Epidermal melanocyte (primary cell): ENCODE data around the gene SYCP2.

Experiments used
- DNase-seq: peaks from one replicate; pipeline ENCODE4 v3.0.0; 2011; ENCODE audit warnings: low spot score; ENCODE audit not compliant: insufficient read length

Gene SYCP2

DNA sequence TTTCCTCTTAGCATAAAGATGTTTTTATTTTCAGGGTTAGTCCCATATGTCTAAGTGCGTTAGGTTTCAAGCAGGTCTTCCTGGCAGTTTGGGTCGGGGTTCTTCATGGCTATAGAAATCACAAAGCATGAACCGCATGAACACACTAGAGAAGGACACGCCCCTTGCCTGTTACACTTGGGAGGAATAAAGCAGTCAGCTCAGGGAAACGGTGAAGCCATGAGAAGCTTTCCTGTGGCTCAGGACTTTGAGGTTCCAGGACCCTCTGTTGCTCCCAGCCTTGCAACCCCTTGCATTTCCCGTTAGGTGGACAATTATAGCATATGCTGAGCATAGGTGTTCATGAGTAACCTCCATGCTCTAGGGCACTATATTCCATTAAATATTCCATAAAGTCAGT lies 96.7 kb downstream of the SYCP2 start:
- no peak for DNase-seq

DNA sequence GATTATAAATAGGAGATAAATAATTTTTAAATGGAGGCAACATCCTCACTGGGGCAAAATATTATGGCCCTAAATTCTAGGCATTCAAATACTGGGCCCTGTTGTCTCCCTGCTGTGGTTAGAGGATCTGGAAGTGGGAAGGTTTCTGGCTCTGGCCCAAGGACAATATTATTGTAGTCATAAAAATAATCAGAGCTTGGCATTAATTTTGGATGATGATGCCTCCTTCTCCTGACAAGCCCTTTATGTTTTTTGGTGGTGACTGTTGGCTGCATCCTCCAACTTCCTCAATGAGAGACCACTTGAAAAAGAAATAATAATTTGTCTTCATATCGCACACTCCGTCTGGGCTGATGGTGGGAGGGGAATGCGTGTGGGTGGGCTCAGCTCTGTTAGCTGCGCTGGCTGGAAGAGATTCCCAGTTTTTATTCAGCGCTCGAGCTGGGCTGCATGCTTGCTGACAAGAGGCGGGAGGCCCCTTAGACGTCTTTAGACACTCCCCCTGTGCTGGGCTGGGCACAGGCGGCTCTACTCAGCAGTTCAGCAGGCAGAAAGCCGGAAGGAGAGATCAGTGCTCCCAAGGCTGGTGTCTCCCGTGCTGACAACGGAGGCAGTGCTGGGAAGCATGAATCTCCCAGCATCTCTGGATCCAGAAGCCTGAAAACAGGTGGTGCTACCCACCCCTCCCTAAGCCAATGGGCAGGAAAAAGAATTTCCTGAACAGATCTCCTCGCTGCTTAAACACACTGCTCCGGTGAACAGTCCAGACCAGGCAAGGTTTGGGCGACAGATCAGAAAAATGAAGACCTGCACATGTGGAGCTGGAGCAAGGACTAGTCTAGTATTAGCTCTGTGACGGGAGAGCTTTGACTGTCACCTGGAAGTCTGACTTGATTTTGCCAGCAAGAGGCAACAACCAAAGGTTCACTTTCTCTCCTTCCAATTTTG lies 97.7 kb downstream of the SYCP2 start:
- DNase-seq: peak; percentile 36

DNA sequence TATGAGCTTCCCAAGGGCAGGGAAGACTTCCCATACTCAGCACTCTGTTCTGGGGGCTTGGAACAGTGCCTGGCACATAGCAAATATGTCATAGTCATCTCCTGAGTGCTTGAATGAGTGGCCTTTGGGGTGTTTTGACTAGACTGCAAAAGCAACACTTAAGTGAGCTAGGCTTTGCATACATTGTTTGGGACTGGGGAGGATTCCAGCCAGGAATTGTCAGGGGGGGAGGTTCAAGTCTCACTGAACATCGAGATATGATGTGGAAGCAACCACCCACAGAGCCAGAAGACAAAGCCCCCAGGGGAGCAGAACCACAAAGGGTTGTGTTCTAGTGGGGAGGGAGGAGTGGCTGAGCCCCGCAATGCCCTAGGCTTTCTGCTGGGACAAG lies 98.4 kb downstream of the SYCP2 start:
- no peak for DNase-seq

DNA sequence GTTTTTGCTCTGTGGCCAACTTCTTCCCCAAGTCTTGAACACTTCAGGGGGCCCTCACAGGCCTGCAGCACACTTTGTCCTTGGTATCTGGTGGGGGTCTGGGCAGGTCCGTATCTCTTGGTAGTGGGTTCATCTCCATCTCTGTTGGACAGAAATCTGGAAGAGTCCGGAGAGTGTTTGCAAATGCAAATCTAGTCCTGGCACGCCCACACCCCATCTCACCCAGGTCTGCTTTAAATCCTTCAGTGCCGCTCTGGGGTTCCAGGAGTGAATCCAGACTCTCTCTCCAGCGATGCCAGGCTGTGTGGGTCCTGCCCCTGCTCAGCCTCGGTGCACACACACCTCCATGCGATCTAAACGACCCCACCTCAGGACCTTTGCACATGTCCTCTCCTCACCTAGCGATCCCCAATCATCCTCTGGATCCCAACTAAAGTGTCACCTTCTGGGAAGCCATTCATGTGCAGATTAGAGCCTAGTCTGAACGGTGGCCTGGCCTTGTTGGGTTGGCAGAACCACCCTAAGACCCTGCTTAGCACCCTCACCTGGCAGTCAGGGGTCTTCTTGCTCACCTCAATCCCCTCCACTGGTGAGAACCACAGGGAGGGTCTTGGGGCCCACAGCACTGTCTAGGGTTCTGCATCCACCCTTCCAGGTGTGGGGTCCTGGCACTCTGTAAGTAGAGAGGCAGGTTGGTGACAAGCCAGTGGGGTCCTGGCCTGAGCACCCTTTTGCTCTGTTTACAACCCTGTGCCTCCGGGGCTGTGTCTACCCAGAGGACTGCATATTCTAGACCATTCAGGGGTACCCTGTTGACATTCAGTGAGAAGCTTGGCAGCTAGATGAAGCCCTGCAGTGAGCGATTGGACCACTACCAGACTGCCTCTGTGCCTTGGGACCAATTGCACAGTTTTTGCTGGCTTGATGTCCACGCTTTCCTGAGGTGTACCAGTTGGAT lies 100.8 kb downstream of the SYCP2 start:
- DNase-seq: no peak

DNA sequence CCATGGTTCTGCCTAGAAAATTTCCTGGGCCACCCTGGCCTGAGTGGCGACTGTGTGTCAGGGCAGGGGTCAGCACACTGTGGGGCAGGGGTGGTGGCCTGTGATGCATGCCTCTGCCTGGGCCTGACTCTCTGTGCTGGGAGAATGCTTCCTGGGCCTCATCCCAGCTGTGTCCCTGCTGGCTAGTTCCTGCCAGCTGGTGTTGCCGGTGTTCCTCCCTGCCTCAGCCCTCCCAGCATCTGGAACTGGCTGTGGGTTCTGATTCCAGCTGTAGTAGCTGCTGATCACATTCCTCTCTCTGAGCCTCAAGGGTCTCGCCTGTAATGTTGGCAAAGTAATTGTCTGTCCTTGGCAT lies 101.5 kb downstream of the SYCP2 start:
- DNase-seq: no peak

DNA sequence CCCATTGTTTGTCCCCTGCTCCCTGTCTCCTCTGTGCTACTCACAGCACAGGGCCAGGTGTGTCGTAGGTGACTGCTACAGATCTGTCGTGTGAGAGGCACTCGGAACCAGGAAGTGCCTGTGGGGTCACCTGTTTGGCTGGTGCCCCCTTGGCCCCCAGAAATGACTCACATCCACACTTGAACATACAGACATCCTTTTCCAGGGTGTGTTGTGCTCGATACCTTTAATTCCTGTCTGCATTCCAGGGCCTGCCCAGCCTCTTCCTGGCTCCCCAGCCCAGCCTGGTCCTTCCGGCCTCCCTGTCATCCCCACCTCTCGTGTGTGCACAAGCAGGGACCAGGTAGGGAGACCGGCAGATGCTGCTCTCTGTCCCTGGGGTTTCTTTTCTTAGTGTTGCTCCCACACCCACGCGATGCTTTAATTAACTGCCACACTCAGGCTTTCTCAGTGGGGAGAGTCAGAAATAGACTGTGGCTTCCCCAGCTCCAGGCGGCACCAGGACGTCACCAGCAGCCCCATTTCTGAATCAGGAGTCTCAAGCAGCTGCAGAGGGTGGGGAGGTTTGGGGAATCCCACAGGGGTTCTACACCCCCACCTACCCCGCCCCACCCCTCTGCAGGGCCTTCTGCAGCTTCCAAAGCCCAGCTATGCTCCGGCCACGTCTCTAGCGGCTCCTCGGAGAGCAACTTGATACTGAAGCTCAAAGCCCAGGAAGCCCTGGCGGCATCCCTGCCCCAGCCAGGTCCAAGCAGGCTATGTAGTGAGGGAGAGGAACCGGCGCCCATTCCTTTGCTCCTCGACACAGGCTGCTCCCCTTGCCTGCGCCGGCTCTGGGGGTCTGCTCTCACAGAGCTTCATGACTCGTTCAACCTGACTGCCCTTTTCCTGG lies 102.2 kb downstream of the SYCP2 start:
- DNase-seq: no peak

DNA sequence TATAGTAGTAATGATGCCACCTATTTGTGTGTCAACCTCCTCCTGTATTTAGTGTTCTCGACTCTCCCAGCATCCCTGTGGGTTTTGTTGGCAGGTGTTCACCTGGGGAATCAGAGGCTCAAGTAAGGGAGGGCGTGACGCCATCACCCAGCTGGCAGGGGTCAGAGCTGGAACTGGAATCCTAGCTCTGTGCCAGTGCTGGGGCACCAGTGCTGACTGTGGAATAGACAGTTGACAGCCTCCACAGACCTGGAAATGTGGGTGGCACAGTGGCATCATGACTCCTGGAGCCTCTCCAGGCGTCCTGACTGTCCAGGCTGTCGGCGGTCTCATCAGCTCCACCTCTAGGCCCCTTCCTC lies 102.8 kb downstream of the SYCP2 start:
- no peak for DNase-seq

DNA sequence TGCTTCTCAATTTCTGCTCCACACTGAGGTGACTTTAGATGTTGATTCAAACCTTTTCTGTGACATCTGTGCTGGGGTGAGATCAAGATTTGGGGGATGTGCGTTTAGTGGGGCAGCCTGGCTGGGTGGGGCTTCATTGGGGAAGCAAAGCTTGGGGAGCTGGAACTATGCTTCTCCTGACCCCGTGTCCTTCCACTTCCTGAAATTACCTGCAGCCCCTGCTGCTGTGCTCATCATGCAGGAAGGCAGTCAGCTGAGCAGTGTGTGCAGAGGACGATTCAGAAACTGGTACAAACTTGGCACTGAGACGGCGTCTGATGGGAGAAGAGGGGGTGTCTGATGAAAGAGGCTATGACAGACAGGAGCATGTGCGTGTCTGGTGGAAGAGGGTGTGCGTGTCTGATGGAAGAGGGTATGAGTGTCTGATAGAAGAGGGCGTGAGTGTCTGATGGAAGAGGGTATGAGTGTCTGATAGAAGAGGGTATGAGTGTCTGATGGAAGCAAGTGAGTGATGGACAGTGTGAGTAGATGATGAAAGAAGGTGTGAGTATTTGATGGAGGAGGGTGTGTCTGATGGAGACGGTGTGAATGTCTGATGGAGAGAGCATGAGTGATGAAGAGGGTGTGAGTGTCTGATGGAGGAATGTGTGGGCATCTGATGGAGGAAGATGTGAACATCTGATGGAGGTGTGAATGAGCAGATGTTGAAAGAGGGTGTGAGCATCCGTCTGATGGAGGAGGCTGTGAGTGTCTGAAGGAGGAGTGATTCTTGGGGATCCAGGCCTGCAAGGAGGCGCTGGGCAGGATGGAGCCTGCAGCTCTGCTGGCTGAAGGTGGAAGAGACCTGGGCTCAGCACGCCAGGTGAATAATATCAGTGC lies 103.4 kb downstream of the SYCP2 start:
- DNase-seq: no peak

DNA sequence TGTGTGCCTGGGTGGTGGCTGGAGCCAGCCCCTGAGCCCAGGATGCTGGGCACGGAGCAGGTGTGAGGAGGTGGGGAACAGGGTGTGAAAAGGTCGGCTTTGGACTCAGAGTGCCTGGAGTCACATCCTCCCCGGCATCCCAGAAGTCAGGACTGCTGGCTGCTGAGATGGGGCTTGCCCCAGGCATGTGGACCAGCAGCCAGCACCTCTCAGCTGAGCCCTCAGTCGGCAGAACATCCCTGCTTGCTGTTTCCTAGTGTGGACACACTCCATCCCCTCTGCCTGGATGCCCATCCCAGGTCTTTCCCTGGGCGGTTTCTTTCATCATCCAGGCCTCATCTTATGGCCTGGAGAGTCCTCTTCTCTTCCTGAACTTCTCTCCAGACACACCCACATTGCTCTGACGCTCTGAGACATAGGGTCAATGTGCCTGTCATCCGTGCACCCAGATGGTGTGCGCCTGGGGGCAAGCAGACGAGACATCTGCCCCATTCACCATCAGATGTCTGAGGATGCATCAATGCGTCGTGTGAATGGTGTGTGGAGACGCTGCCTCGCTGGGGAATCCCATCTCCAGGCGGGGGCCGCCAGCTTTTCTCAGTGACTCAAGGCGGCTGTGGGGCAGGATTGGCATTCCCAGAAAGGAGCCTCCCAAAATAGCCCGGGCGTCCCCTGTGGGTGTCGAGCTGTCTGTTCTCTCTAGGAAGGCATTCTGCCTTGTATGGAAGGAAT lies 104.2 kb downstream of the SYCP2 start:
- DNase-seq: no peak

DNA sequence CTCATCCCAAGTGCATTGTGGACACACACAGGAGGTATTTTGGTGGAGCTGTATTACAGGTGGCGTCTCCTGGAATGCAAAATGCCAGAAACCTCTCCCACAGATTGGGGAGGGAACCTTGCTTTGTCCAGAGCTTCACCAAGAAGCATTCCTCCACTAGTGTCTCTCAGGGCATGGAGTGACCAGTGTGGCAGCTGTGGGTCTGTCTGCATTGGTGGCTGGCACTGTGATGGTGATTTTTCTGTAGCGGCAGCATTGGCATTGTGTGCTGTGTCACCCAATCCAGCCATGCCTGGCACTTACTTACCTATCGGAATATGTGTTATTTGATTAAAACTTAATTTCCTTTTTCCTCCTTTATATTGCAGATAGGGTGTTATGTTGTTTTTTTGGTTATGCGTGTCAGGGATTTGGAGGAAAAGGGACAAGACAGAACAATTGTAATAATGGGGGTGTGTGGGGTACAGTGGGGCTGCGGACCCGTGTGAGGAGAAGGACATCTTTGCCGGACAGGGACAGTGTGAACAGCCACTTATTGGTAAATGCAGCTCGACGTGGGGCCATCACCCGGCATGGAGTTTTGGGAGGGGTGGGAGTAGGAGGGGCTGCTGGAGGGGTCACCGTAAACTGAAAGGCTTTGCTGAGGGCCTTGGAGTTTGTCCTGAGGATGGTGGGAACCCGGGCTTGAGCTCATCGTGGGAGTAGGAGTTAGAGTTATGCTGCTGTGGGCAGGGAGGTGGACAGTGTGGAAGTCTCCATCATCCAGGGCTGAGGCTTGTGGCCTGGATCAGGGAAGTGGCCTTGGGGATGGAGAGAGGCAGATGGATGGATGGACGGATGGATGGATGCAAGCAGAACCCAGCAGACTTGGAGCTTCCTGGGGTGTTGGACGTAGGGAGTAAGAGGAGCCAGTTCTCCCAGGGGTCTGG lies 105.0 kb downstream of the SYCP2 start:
- no peak for DNase-seq

DNA sequence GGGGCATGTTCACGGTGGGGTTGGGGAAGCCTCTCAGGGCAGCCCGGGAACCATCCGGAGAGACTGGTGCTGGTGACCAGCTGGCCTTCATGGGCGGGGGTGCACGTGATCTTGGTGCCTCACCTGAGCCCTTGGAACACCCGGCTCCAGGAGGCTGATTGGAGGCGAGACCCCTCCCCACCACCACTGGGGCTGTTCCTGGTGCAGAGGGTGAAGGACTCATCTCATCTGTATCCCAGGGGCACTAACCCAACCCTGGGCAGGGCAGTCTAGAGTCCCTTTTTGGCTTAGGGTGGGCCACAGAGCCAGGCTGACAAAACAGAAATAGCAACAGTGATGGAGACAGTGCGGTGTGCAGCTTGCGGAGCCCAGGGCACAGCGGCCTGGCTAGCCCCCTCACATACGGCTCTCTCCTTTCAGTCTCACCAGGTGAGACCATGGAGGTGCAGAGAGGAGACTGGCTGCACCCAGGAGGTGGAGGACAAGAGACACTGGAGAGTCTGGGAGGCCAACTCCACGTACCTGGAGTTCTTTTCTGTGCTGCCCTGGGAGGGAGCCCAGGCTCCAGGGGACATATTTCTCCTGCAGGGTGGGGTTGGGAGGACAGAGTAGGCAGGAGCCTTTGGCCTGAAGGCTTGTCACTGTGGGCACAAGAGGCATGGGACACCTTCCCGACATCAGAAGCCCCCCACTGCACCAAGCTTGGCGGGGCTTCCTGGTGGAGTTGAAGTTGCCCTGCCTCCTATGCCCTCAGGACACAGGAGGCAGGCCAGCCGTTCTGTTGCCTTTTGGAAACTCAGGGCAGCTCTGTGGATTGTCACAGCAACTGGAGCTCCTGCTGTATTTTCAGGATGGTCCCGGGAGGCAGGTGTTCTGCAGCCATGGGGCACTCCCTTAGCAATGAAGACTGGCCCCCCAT lies 106.0 kb downstream of the SYCP2 start:
- DNase-seq: no peak

DNA sequence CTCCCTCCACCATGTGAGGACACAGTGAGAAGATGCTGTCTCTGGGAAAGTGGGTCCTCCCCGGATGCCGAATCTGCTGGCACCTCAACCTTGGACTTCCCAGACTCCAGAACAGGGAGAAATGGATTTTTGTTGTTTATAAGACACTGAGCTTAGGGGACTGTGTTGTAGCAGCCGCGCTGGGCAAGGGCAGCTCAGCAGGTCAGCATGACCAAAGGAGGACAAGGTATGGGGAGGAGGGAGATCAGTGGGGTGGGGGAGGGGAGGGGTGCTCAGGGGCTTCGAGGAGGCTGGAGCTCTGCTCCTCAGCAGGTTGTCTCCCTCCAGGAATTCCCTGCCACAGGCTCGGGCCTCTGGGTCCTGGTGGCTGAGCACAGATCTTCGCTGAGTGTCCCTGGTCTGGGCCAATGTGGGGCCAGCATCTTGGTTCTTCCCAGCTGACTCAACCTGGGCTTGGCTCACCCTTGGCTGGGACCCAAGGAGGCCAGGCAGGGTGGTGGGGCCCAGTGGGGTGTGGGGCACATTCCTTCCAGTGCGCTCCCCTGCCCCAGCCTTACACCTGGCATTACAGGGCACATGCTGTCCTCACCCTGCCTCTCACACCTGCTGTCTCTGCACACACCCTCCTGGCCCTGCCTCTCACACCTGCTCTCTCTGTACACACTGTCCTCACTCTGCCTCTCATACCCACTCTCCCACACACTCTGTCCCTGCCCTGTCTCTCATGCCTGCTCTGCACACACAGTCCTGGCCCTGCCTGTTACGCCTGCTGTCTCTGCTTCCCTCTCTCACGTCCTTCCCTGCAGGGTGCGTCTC lies 107.3 kb downstream of the SYCP2 start:
- no peak for DNase-seq

DNA sequence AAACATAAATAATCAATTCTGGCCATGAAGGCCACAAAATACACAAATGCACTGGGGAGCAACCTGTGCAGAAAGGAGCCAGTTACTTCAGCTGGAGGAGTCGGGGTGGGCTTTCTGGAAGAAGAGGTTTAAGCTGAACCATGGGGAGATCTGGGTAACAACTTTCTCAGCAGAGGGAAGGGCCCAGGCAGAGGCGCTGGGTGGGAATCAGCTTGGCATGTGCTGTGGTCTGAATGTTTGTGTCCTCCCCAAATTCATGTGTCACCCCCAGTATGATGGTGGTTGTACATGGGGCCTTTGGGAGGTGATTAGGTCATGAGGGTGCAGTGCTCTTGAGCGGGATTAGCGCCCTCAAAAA lies 107.9 kb downstream of the SYCP2 start:
- no peak for DNase-seq

DNA sequence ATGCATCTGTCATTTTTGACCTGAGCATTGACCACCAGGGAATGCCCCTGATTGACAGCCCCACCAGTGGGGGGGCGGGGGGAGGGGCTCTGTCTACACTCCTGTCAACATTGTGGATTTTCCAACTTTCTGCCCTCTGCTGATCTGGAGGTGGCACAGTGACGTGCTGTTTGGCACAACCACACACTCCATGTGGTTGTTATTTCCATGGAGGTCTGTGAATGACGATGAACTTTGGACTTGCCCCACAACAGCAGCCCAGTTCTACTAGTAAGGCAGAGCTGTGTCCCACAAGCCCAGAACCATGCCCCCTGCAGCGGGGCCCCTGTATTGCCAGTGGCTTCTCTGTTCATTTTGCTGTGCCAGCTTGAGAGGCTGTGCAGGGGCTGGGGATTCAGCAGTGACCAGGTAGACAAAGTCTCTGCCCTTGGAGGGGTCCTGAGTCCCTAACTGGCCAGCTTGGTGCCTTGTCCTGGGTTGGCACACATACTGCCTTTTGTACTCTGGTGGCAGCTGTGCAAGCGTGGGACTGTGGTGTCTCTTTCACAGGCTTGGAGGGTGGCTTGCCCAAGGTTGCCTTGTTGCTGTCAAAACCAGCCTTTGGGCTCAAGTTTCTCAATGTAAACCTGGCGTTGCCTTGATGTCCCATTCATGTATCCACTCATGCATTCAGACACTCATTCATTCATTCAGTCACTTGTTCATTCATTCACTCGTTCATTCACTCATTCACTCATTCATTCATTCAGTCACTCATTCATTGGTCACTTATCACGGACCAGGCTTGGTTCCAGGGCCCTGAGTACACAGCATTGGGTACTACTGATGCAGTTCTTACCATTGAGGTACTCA lies 108.5 kb downstream of the SYCP2 start:
- no peak for DNase-seq

DNA sequence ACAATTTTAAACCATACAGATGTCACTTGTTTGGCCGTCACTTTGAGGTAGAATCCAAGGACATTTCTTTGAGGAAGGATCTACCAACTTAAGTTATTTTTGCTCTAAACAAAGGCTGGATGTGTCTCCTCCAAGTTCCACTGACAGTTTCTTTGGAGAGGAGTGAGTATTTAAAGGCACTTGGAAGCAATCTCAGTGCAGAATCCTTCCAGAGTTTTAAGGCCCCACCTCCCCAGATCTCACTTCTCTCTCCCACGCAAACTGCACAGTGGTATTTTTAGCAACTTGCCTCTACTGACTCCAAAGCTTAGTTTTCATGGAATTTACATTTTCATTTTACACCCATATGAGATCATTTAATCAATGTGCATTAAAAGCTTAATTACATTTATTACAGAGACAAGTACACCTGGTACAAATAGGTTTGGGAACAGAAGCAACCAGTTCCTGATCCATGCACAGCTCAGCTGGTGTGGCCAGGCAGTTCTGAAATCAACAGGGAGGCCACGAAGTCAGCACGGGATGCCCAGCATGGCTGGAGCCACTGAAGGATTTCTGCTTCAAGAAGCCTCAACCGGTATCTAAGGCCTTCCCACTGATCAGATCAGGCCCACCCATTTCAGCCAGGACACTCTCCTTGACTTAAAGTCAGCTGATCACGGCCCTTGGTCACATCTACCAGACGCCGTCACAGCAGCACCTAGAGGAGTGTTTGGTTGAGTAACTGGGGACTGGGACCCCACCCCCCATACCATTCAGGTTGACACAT lies 109.8 kb downstream of the SYCP2 start:
- no peak for DNase-seq
